WTC11 (cell line): ENCODE results near the gene RNF125. TPM values are rescaled to one million over a fixed set of nuclear protein-coding genes. Genes with fewer than 3 reads are reported as not detected.
A peak's percentile ranks its signal among the peaks of the same experiment; 100 is the strongest.

Experiments used
- ATAC-seq: fragments of 200-7000 bp; cut with Tn5 transposase; 2 replicates; pipeline ENCODE4 v1.10.0; 2021; ENCODE audit warnings: mild to moderate bottlenecking, moderate library complexity
- CTCF ChIA-PET: fragments of 300-600 bp; sonication (Branson Sonifier 250); formaldehyde crosslinking; loops from one replicate; lab custom pipeline; 2021; ENCODE audit warnings: antibody characterized with exemption; lab: Charles Lee
- POLR2A ChIA-PET: fragments of 350-600 bp; sonication (Branson Sonifier 250); formaldehyde crosslinking; loops from one replicate; lab custom pipeline; 2021; ENCODE audit warnings: antibody characterized with exemption; lab: Charles Lee
- DNase-seq: peaks from one replicate; pipeline ENCODE4 v3.0.0; 2021; ENCODE audit warnings: low spot score
- H3K27ac Mint-ChIP-seq: 2 replicates; pipeline ENCODE4 v1.8.0; 2021; ENCODE audit warnings: mixed read lengths
- H3K27me3 Mint-ChIP-seq: 2 replicates; pipeline ENCODE4 v1.8.0; 2021; ENCODE audit warnings: low read depth, mild to moderate bottlenecking, moderate library complexity, mixed read lengths
- H3K36me3 Mint-ChIP-seq: 2 replicates; pipeline ENCODE4 v1.8.0; 2021; ENCODE audit warnings: mixed read lengths
- H3K4me1 Mint-ChIP-seq: 2 replicates; pipeline ENCODE4 v1.8.0; 2022; ENCODE audit warnings: mixed read lengths
- H3K4me3 Mint-ChIP-seq: 2 replicates; pipeline ENCODE4 v1.8.0; 2021; ENCODE audit warnings: mild to moderate bottlenecking, moderate library complexity, mixed read lengths
- H3K9me3 Mint-ChIP-seq: 2 replicates; pipeline ENCODE4 v1.8.0; 2021; ENCODE audit warnings: mixed read lengths
- ATF1 ChIP-seq: sonication (generic); formaldehyde crosslinking; IDR thresholded peaks from 2 replicates; pipeline ENCODE4 v1.8.1; 2023; ENCODE audit warnings: mild to moderate bottlenecking, moderate library complexity, missing genetic modification reagents
- EMX1 ChIP-seq: fragments of 250-450 bp; sonication (Bioruptor Pico); IDR thresholded peaks from 2 replicates; pipeline ENCODE4 v1.8.0; 2021; ENCODE audit warnings: mild to moderate bottlenecking
- FOXK1 ChIP-seq: sonication (generic); formaldehyde crosslinking; IDR thresholded peaks from 2 replicates; pipeline ENCODE4 v1.8.0; 2022; ENCODE audit warnings: mild to moderate bottlenecking, moderate library complexity, missing genetic modification reagents
- GTF2I ChIP-seq: fragments of 250-450 bp; sonication (Bioruptor Pico); conservative IDR thresholded peaks from 2 replicates; pipeline ENCODE4 v1.4.0; 2021; ENCODE audit warnings: mild to moderate bottlenecking
- NFYB ChIP-seq: sonication (generic); formaldehyde crosslinking; conservative IDR thresholded peaks from 2 replicates; pipeline ENCODE4 v1.8.0; 2022; ENCODE audit warnings: low read depth, missing genetic modification reagents
- TCF7 ChIP-seq: sonication (generic); formaldehyde crosslinking; IDR thresholded peaks from 2 replicates; pipeline ENCODE4 v1.8.0; 2022; ENCODE audit warnings: mild to moderate bottlenecking, low read depth, missing genetic modification reagents, moderate library complexity
- ZNF232 ChIP-seq: sonication (generic); formaldehyde crosslinking; IDR thresholded peaks from 2 replicates; pipeline ENCODE4 v1.8.0; 2022; ENCODE audit warnings: mild to moderate bottlenecking, missing genetic modification reagents
- ZNF317 ChIP-seq: sonication (generic); formaldehyde crosslinking; IDR thresholded peaks from 2 replicates; pipeline ENCODE4 v1.8.1; 2023; ENCODE audit warnings: low read depth, mild to moderate bottlenecking, moderate library complexity, missing genetic modification reagents, borderline replicate concordance
- total RNA-seq: library from RNA; stranded (reverse); gene quantifications from 3 replicates; pipeline ENCODE4 v1.2.3, GENCODE V29; 2021
- TF ChIP-seq, protein P1 (sequence below): sonication (generic); formaldehyde crosslinking; IDR thresholded peaks from 2 replicates; pipeline ENCODE4 v1.8.1; 2022; ENCODE audit warnings: mild to moderate bottlenecking, moderate library complexity, missing genetic modification reagents
- TF ChIP-seq, protein P2 (sequence below): sonication (generic); formaldehyde crosslinking; IDR thresholded peaks from 2 replicates; pipeline ENCODE4 v1.8.1; 2022; ENCODE audit warnings: low read depth, missing genetic modification reagents, borderline replicate concordance
- TF ChIP-seq, protein P3 (sequence below): fragments of 250-450 bp; sonication (Bioruptor Pico); IDR thresholded peaks from 2 replicates; pipeline ENCODE4 v1.9.0; 2021; ENCODE audit warnings: mild to moderate bottlenecking
- TF ChIP-seq, protein P4 (sequence below): sonication (generic); formaldehyde crosslinking; IDR thresholded peaks from 2 replicates; pipeline ENCODE4 v1.8.0; 2023; ENCODE audit warnings: mild to moderate bottlenecking, missing genetic modification reagents
- TF ChIP-seq, protein P5 (sequence below): fragments of 250-450 bp; sonication (Bioruptor Pico); IDR thresholded peaks from 2 replicates; pipeline ENCODE4 v1.8.0; 2021; ENCODE audit warnings: mild to moderate bottlenecking
- TF ChIP-seq, protein P6 (sequence below): sonication (generic); formaldehyde crosslinking; IDR thresholded peaks from 2 replicates; pipeline ENCODE4 v1.8.0; 2022; ENCODE audit warnings: mild to moderate bottlenecking, missing genetic modification reagents
- TF ChIP-seq, protein P7 (sequence below): fragments of 250-450 bp; sonication (Bioruptor Pico); IDR thresholded peaks from 2 replicates; pipeline ENCODE4 v1.9.0; 2021; ENCODE audit warnings: mild to moderate bottlenecking

The RNF125 gene
- total RNA-seq, 1 experiment from 2014 or later: 14.9 TPM

DNA sequence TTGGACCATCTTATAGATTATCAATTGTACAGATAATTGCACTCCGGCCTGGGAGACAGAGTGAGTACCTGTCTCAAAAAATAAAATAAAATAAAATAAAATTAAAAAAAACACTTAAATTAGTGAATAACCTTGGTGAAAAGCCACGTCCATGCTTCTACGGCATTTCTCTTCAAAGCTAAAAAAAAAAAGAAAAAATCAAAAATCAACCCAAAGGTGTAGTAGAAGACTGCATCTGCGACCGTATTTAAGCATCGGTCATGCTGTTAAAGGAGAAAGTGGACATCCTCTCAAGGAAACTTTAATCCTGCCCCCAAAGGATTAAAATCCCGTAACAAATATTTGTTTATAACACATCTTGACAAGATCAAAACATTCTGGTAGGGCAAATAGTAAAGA, 72.7 kb downstream of the RNF125 start:
- H3K27me3 Mint-ChIP-seq: no peaks in the 10 kb centered on the region
- peak overlapping the region; percentile 77 for H3K4me3 Mint-ChIP-seq
- ATAC-seq: no peak
- peaks cover 13% of the 10 kb centered on the region for H3K36me3 Mint-ChIP-seq
- ChIA-PET CTCF (no interaction called here), POLR2A (interaction anchor here (0.6 to 2.6 kb wide), 5 partner anchors 16 to 148 kb away, joined by 3 to 15 read pairs (median 5); partner anchors contain the start of genes RNF125 and TRAPPC8)
- peaks cover 31% of the 10 kb centered on the region for H3K4me1 Mint-ChIP-seq
- no peaks in the 10 kb centered on the region for H3K9me3 Mint-ChIP-seq
- H3K27ac Mint-ChIP-seq: peak overlapping the region; percentile 92
- DNase-seq: no peak
- TF ChIP-seq EMX1 (CRISPR knock-in tag) (no peak), ATF1 (CRISPR knock-in tag) (no peak), GTF2I (CRISPR knock-in tag) (no peak), NFYB (no peak), TCF7 (CRISPR knock-in tag) (no peak), ZNF317 (CRISPR knock-in tag) (no peak), ZNF232 (no peak), FOXK1 (CRISPR knock-in tag) (no peak)
- TF ChIP-seq, protein P1, sequence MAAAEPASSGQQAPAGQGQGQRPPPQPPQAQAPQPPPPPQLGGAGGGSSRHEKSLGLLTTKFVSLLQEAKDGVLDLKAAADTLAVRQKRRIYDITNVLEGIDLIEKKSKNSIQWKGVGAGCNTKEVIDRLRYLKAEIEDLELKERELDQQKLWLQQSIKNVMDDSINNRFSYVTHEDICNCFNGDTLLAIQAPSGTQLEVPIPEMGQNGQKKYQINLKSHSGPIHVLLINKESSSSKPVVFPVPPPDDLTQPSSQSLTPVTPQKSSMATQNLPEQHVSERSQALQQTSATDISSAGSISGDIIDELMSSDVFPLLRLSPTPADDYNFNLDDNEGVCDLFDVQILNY (CRISPR knock-in tag): no peak
- TF ChIP-seq, protein P2, sequence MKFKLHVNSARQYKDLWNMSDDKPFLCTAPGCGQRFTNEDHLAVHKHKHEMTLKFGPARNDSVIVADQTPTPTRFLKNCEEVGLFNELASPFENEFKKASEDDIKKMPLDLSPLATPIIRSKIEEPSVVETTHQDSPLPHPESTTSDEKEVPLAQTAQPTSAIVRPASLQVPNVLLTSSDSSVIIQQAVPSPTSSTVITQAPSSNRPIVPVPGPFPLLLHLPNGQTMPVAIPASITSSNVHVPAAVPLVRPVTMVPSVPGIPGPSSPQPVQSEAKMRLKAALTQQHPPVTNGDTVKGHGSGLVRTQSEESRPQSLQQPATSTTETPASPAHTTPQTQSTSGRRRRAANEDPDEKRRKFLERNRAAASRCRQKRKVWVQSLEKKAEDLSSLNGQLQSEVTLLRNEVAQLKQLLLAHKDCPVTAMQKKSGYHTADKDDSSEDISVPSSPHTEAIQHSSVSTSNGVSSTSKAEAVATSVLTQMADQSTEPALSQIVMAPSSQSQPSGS (CRISPR knock-in tag): no peak
- TF ChIP-seq, protein P3, sequence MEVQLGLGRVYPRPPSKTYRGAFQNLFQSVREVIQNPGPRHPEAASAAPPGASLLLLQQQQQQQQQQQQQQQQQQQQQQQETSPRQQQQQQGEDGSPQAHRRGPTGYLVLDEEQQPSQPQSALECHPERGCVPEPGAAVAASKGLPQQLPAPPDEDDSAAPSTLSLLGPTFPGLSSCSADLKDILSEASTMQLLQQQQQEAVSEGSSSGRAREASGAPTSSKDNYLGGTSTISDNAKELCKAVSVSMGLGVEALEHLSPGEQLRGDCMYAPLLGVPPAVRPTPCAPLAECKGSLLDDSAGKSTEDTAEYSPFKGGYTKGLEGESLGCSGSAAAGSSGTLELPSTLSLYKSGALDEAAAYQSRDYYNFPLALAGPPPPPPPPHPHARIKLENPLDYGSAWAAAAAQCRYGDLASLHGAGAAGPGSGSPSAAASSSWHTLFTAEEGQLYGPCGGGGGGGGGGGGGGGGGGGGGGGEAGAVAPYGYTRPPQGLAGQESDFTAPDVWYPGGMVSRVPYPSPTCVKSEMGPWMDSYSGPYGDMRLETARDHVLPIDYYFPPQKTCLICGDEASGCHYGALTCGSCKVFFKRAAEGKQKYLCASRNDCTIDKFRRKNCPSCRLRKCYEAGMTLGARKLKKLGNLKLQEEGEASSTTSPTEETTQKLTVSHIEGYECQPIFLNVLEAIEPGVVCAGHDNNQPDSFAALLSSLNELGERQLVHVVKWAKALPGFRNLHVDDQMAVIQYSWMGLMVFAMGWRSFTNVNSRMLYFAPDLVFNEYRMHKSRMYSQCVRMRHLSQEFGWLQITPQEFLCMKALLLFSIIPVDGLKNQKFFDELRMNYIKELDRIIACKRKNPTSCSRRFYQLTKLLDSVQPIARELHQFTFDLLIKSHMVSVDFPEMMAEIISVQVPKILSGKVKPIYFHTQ (CRISPR knock-in tag): no peak
- TF ChIP-seq, protein P4, sequence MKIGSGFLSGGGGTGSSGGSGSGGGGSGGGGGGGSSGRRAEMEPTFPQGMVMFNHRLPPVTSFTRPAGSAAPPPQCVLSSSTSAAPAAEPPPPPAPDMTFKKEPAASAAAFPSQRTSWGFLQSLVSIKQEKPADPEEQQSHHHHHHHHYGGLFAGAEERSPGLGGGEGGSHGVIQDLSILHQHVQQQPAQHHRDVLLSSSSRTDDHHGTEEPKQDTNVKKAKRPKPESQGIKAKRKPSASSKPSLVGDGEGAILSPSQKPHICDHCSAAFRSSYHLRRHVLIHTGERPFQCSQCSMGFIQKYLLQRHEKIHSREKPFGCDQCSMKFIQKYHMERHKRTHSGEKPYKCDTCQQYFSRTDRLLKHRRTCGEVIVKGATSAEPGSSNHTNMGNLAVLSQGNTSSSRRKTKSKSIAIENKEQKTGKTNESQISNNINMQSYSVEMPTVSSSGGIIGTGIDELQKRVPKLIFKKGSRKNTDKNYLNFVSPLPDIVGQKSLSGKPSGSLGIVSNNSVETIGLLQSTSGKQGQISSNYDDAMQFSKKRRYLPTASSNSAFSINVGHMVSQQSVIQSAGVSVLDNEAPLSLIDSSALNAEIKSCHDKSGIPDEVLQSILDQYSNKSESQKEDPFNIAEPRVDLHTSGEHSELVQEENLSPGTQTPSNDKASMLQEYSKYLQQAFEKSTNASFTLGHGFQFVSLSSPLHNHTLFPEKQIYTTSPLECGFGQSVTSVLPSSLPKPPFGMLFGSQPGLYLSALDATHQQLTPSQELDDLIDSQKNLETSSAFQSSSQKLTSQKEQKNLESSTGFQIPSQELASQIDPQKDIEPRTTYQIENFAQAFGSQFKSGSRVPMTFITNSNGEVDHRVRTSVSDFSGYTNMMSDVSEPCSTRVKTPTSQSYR: no peak
- TF ChIP-seq, protein P5, sequence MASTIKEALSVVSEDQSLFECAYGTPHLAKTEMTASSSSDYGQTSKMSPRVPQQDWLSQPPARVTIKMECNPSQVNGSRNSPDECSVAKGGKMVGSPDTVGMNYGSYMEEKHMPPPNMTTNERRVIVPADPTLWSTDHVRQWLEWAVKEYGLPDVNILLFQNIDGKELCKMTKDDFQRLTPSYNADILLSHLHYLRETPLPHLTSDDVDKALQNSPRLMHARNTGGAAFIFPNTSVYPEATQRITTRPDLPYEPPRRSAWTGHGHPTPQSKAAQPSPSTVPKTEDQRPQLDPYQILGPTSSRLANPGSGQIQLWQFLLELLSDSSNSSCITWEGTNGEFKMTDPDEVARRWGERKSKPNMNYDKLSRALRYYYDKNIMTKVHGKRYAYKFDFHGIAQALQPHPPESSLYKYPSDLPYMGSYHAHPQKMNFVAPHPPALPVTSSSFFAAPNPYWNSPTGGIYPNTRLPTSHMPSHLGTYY (CRISPR knock-in tag): no peak
- TF ChIP-seq, protein P6, sequence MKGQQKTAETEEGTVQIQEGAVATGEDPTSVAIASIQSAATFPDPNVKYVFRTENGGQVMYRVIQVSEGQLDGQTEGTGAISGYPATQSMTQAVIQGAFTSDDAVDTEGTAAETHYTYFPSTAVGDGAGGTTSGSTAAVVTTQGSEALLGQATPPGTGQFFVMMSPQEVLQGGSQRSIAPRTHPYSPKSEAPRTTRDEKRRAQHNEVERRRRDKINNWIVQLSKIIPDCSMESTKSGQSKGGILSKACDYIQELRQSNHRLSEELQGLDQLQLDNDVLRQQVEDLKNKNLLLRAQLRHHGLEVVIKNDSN: no peak
- TF ChIP-seq, protein P7, sequence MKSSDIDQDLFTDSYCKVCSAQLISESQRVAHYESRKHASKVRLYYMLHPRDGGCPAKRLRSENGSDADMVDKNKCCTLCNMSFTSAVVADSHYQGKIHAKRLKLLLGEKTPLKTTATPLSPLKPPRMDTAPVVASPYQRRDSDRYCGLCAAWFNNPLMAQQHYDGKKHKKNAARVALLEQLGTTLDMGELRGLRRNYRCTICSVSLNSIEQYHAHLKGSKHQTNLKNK: no peak
